ENCODE measurements around the gene PROS1. TPM values are rescaled to one million over a fixed set of nuclear protein-coding genes. Genes with fewer than 3 reads are reported as not detected.
A peak's percentile ranks its signal among the peaks of the same experiment; 100 is the strongest.

Gene PROS1
- polyA plus RNA-seq: 2.8 and 4.9 TPM in 2 replicates
- polyA minus RNA-seq: 6.7 and 11.4 TPM in 2 replicates

DNA sequence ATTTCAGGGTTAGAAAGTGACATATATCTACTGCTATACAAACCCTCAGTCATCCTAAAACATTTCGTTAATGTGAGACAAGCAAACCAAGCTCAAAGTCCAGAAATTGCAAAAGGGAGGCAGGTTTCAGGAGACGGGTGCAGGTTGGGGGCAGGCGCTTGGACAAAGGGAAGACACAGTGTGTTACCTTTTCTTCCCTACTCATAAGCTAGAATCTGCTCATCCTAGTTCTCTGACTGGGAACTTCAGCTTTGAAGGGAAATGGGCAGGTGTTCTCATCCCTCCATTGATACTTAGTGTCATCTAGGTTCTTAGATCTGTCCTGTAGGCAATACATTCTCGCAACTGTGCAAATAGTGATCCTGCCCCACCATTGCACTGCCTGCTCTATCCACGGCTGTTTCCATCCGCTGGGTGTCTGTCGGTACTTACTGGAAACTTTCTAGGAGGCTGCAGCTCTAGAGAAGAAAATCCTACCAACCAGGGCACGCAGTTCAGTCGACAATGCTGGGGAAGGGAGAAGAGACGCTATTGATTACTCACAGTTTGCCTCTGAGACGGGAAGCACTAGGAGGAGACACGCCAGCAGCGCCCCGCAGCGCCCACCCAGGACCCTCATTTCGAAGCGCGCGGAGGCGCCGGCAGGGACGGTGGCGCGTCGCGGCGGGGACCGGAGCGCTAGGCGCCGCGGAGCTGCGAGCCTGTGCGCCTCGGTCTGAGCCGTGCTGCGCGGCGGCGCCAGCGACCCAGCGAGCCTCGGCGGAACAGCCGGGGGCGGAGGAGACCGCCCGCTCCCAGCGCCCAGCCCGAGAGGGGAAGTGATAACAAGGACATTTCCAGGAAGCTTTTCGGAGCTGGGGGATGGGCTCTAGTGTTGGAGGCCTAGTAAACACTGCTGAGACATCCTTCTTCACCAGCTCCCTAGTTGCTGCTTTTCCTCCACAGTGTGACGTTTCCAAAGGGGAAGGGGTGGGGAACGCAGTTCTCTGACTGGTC, at the start of gene PROS1:
PROS1 (minus strand) TSS at position 766 of the 996 bp plus-strand sequence; CDS start at position 619, 147 bp downstream.
- Histone ChIP-seq H3K4me3 (ENCODE audit: low read length) (peak within 1 kb of the TSS; percentile 72), H3K4me2 (ENCODE audit: low read length) (peak within 1 kb of the TSS; percentile 70), H3K27ac (ENCODE audit: low read length) (peak within 1 kb of the TSS; percentile 39), H3K79me2 (replicated peaks; ENCODE audit: insufficient read depth, low read length) (no peaks in the 10 kb centered on the region), H3K9me2 (ENCODE audit: insufficient read depth, low read length) (no peaks in the 10 kb centered on the region), H3K27me3 (ENCODE audit: insufficient read depth, low read depth, low read length) (no peaks in the 10 kb centered on the region), H2AFZ (ENCODE audit: low read depth, low read length) (peak within 1 kb of the TSS; percentile 41), H3K9me3 (ENCODE audit: low read length) (no peaks in the 10 kb centered on the region), H4K20me1 (ENCODE audit: insufficient read depth) (no peaks in the 10 kb centered on the region), H3F3A (ENCODE audit: insufficient read depth, low read length, poor library complexity, severe bottlenecking) (no peaks in the 10 kb centered on the region), H3K9ac (ENCODE audit: low read length) (peak within 1 kb of the TSS; percentile 64), H3K36me3 (ENCODE audit: insufficient read depth, low read length) (no peaks in the 10 kb centered on the region)
- TF ChIP-seq, protein P1, sequence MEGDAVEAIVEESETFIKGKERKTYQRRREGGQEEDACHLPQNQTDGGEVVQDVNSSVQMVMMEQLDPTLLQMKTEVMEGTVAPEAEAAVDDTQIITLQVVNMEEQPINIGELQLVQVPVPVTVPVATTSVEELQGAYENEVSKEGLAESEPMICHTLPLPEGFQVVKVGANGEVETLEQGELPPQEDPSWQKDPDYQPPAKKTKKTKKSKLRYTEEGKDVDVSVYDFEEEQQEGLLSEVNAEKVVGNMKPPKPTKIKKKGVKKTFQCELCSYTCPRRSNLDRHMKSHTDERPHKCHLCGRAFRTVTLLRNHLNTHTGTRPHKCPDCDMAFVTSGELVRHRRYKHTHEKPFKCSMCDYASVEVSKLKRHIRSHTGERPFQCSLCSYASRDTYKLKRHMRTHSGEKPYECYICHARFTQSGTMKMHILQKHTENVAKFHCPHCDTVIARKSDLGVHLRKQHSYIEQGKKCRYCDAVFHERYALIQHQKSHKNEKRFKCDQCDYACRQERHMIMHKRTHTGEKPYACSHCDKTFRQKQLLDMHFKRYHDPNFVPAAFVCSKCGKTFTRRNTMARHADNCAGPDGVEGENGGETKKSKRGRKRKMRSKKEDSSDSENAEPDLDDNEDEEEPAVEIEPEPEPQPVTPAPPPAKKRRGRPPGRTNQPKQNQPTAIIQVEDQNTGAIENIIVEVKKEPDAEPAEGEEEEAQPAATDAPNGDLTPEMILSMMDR (IDR thresholded peaks at IDR 0.05; ENCODE audit: poor library complexity, severe bottlenecking): peak; percentile 68
- peak; percentile 48 for TF ChIP-seq MXI1 (conservative IDR thresholded peaks at IDR 0.05; ENCODE audit: poor library complexity, severe bottlenecking)
- TF ChIP-seq TAF1 (IDR thresholded peaks at IDR 0.05; ENCODE audit: low read depth): no peak
- TF ChIP-seq, protein P2, sequence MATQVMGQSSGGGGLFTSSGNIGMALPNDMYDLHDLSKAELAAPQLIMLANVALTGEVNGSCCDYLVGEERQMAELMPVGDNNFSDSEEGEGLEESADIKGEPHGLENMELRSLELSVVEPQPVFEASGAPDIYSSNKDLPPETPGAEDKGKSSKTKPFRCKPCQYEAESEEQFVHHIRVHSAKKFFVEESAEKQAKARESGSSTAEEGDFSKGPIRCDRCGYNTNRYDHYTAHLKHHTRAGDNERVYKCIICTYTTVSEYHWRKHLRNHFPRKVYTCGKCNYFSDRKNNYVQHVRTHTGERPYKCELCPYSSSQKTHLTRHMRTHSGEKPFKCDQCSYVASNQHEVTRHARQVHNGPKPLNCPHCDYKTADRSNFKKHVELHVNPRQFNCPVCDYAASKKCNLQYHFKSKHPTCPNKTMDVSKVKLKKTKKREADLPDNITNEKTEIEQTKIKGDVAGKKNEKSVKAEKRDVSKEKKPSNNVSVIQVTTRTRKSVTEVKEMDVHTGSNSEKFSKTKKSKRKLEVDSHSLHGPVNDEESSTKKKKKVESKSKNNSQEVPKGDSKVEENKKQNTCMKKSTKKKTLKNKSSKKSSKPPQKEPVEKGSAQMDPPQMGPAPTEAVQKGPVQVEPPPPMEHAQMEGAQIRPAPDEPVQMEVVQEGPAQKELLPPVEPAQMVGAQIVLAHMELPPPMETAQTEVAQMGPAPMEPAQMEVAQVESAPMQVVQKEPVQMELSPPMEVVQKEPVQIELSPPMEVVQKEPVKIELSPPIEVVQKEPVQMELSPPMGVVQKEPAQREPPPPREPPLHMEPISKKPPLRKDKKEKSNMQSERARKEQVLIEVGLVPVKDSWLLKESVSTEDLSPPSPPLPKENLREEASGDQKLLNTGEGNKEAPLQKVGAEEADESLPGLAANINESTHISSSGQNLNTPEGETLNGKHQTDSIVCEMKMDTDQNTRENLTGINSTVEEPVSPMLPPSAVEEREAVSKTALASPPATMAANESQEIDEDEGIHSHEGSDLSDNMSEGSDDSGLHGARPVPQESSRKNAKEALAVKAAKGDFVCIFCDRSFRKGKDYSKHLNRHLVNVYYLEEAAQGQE (IDR thresholded peaks at IDR 0.05; ENCODE audit: borderline replicate concordance): no peak
- TF ChIP-seq EP300 (conservative IDR thresholded peaks at IDR 0.05; ENCODE audit: poor library complexity, severe bottlenecking): peak; percentile 66
- TF ChIP-seq SMC3 (conservative IDR thresholded peaks at IDR 0.05; ENCODE audit: poor library complexity): peak; percentile 61
- TF ChIP-seq POLR2AphosphoS5 (IDR thresholded peaks at IDR 0.05): peak; percentile 41
- peak; percentile 60 for TF ChIP-seq RAD21 (conservative IDR thresholded peaks at IDR 0.05)
- TF ChIP-seq EZH2 (IDR thresholded peaks at IDR 0.05; ENCODE audit: borderline replicate concordance, insufficient read depth, low read length, poor library complexity, severe bottlenecking): no peak

DNA sequence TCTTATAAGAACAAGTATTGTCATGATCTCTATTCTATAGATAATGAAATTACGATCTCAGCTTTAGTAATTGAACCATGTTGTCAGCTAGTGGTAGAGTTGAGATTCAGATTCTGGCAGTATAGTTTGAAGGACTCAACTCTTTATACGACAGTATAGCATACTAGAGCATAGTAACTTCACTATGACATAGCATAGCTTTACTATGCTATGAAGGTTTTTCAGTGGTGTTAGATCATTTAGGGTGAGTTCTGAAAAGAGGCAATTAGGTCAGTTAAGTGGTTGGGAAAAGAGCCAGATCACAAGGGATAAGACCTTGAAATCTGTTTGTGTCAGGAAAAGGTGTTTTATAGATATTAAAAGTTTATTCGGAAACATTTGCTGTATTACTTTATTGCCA, 46.6 kb upstream of the PROS1 start:
- Histone ChIP-seq H3K9me3 (ENCODE audit: low read length) (no peaks in the 10 kb centered on the region), H3K27ac (ENCODE audit: low read length) (no peak overlapping the region), H3K9me2 (ENCODE audit: insufficient read depth, low read length) (no peaks in the 10 kb centered on the region), H3K36me3 (ENCODE audit: insufficient read depth, low read length) (no peaks in the 10 kb centered on the region), H3K9ac (ENCODE audit: low read length) (no peak overlapping the region), H3K79me2 (replicated peaks; ENCODE audit: insufficient read depth, low read length) (no peaks in the 10 kb centered on the region), H3F3A (ENCODE audit: insufficient read depth, low read length, poor library complexity, severe bottlenecking) (no peaks in the 10 kb centered on the region), H4K20me1 (ENCODE audit: insufficient read depth) (no peaks in the 10 kb centered on the region), H3K4me2 (ENCODE audit: low read length) (no peak overlapping the region), H2AFZ (ENCODE audit: low read depth, low read length) (no peak overlapping the region), H3K27me3 (ENCODE audit: insufficient read depth, low read depth, low read length) (no peaks in the 10 kb centered on the region), H3K4me3 (ENCODE audit: low read length) (no peak overlapping the region)
- TF ChIP-seq EP300 (conservative IDR thresholded peaks at IDR 0.05; ENCODE audit: poor library complexity, severe bottlenecking) (no peak), RAD21 (conservative IDR thresholded peaks at IDR 0.05) (no peak), EZH2 (IDR thresholded peaks at IDR 0.05; ENCODE audit: borderline replicate concordance, insufficient read depth, low read length, poor library complexity, severe bottlenecking) (no peak), POLR2AphosphoS5 (IDR thresholded peaks at IDR 0.05) (no peak), SMC3 (conservative IDR thresholded peaks at IDR 0.05; ENCODE audit: poor library complexity) (no peak), MXI1 (conservative IDR thresholded peaks at IDR 0.05; ENCODE audit: poor library complexity, severe bottlenecking) (no peak), TAF1 (IDR thresholded peaks at IDR 0.05; ENCODE audit: low read depth) (no peak)
- TF ChIP-seq, protein P1 (IDR thresholded peaks at IDR 0.05; ENCODE audit: poor library complexity, severe bottlenecking): no peak
- TF ChIP-seq, protein P2 (IDR thresholded peaks at IDR 0.05; ENCODE audit: borderline replicate concordance): no peak

Data from neural cell (in vitro differentiated cells).